WI38 (cell line): ENCODE results near the gene PREX1.

Source experiments
- H3K4me3 ChIP-seq: 2 replicates; pipeline ENCODE4 v1.5.1; 2011; ENCODE audit warnings: low read depth, mild to moderate bottlenecking, control low read depth, low read length
- CTCF ChIP-seq: IDR thresholded peaks from 2 replicates; pipeline ENCODE4 v1.5.1; 2012; ENCODE audit warnings: low read depth, mild to moderate bottlenecking, control low read depth, low read length

Gene PREX1

GRCh38 chr20:48696671-48697070 is 131.1 kb downstream of the PREX1 start:
- no peak overlapping the region for H3K4me3 ChIP-seq
- TF ChIP-seq CTCF, result no peak

GRCh38 chr20:48695738-48696137 is 132.1 kb downstream of the PREX1 start:
- no peak for TF ChIP-seq CTCF
- no peak overlapping the region for H3K4me3 ChIP-seq

- TF ChIP-seq CTCF, result no peak
- H3K4me3 ChIP-seq, result no peak overlapping the region
Measured at GRCh38 chr20:48695255-48695654, 132.5 kb downstream of the PREX1 start.

GRCh38 chr20:48694381-48694865 is 133.4 kb downstream of the PREX1 start:
- H3K4me3 ChIP-seq, result no peak overlapping the region
- no peak for TF ChIP-seq CTCF

GRCh38 chr20:48691523-48691922 is 136.3 kb downstream of the PREX1 start:
- H3K4me3 ChIP-seq, result no peak overlapping the region
- TF ChIP-seq CTCF, result no peak

GRCh38 chr20:48690888-48691287 is 136.9 kb downstream of the PREX1 start:
- TF ChIP-seq CTCF, result no peak
- H3K4me3 ChIP-seq, result no peak overlapping the region

- no peak for TF ChIP-seq CTCF
Measured at GRCh38 chr20:48689874-48690571, 137.8 kb downstream of the PREX1 start.

More at GRCh38 chr20:48689874-48690571, 137.8 kb downstream of the PREX1 start:
- no peak overlapping the region for H3K4me3 ChIP-seq
